Cardiac muscle cell (in vitro differentiated cells and primary cell): ENCODE data around the gene LNX2. TPM values are rescaled to one million over a fixed set of nuclear protein-coding genes. Genes with fewer than 3 reads are reported as not detected.

Source experiments
- DNase-seq, 2 donors: peaks; one replicate each; pipeline versions ENCODE4 v3.0.0 to v3.0.0-alpha.2; 2010 to 2017; ENCODE audit warnings: low read depth in 1 of 2, low spot score in 1 of 2
- H3K27ac ChIP-seq: fragments of 200-600 bp; sonication (generic); 2 replicates; pipeline ENCODE4 v1.5.1; 2016
- H3K27me3 ChIP-seq: fragments of 200-600 bp; sonication (generic); 2 replicates; pipeline ENCODE4 v1.6.0; 2016; ENCODE audit warnings: control low read depth
- H3K36me3 ChIP-seq: fragments of 200-600 bp; sonication (generic); 2 replicates; pipeline ENCODE4 v1.5.1; 2016; ENCODE audit warnings: control low read depth
- H3K4me1 ChIP-seq: fragments of 200-600 bp; sonication (generic); 2 replicates; pipeline ENCODE4 v1.8.1; 2017; ENCODE audit warnings: low read depth, mild to moderate bottlenecking, mixed run types
- H3K4me3 ChIP-seq: fragments of 200-600 bp; sonication (generic); 2 replicates; pipeline ENCODE4 v1.5.1; 2016; ENCODE audit warnings: mild to moderate bottlenecking
- H3K9me3 ChIP-seq: fragments of 200-600 bp; sonication (generic); 2 replicates; pipeline ENCODE4 v1.5.1; 2017; ENCODE audit warnings: low read depth, mild to moderate bottlenecking, control low read depth
- CTCF ChIP-seq: IDR thresholded peaks from 2 replicates; pipeline ENCODE4 v1.5.1; 2012; ENCODE audit warnings: low read depth, mild to moderate bottlenecking, low read length
- polyA plus RNA-seq: library from polyadenylated mRNA; unstranded; fragments of >200 nt; fragmentation: Nextera tagmentation; extraction: Ambion mirVana; gene quantifications from 2 replicates; pipeline ENCODE4 v1.2.1, GENCODE V29; 2016
- total RNA-seq: library from RNA; depleted of rRNA; stranded (reverse); fragments of >200 nt; gene quantifications from 2 replicates; pipeline ENCODE4 v1.2.3, GENCODE V29; 2016

Gene LNX2
- total and polyA plus RNA-seq, 2 experiments from 2014 or later: 7.1 to 11.6 TPM

GRCh38 chr13:27622102-27622820 is 1.9 kb upstream of the LNX2 start:
- H3K9me3 ChIP-seq: no peaks in the 10 kb centered on the region
- peak; percentile 31 for TF ChIP-seq CTCF
- DNase-seq: peak in 1 of 2 donors; percentile 50

GRCh38 chr13:27621366-27622101 is 1.2 kb upstream of the LNX2 start, which contains the start of gene POLR1D:
Gene POLR1D (plus strand): TSS chr13:27621892. CDS start chr13:27621984, 92 bp downstream.
- peaks cover 23% of the 10 kb centered on the region for H3K4me1 ChIP-seq
- H3K4me3 ChIP-seq: peak within 1 kb of the TSS; percentile 53
- no peak for TF ChIP-seq CTCF
- H3K36me3 ChIP-seq: peaks cover 6% of the 10 kb centered on the region
- no peaks in the 10 kb centered on the region for H3K27me3 ChIP-seq
- H3K27ac ChIP-seq: peak within 1 kb of the TSS; percentile 81
- no peaks in the 10 kb centered on the region for H3K9me3 ChIP-seq
- peak; percentile 77 to 89 for DNase-seq

More at GRCh38 chr13:27622102-27622820, 1.9 kb upstream of the LNX2 start:
- peak overlapping the region; percentile 78 for H3K27ac ChIP-seq
- no peaks in the 10 kb centered on the region for H3K27me3 ChIP-seq
- H3K4me1 ChIP-seq: peaks cover 23% of the 10 kb centered on the region
- peak overlapping the region; percentile 53 for H3K4me3 ChIP-seq
- peaks cover 6% of the 10 kb centered on the region for H3K36me3 ChIP-seq

- H3K4me3 ChIP-seq: peak overlapping the region; percentile 53
- H3K27ac ChIP-seq: peak overlapping the region; percentile 81
- H3K36me3 ChIP-seq: peaks cover 6% of the 10 kb centered on the region
- no peaks in the 10 kb centered on the region for H3K9me3 ChIP-seq
- no peak for TF ChIP-seq CTCF
- no peak for DNase-seq
- no peaks in the 10 kb centered on the region for H3K27me3 ChIP-seq
- peaks cover 23% of the 10 kb centered on the region for H3K4me1 ChIP-seq
Measured at GRCh38 chr13:27621116-27621365, 712 bp upstream of the LNX2 start.

- Histone ChIP-seq H3K27me3 (no peaks in the 10 kb centered on the region), H3K36me3 (peaks cover 6% of the 10 kb centered on the region), H3K4me3 (peak overlapping the region; percentile 53), H3K27ac (peak overlapping the region; percentile 83), H3K4me1 (peaks cover 23% of the 10 kb centered on the region), H3K9me3 (no peaks in the 10 kb centered on the region)
- peak; percentile 25 for TF ChIP-seq CTCF
- DNase-seq: peak in 1 of 2 donors; percentile 43
Measured at GRCh38 chr13:27619728-27620376, 477 bp downstream of the LNX2 start.

- H3K27ac ChIP-seq: peak overlapping the region; percentile 83
- no peaks in the 10 kb centered on the region for H3K27me3 ChIP-seq
- no peak for TF ChIP-seq CTCF
- H3K4me3 ChIP-seq: peak overlapping the region; percentile 53
- DNase-seq: peak in 1 of 2 donors; percentile 61
- H3K4me1 ChIP-seq: peaks cover 23% of the 10 kb centered on the region
- H3K36me3 ChIP-seq: peaks cover 6% of the 10 kb centered on the region
- H3K9me3 ChIP-seq: no peaks in the 10 kb centered on the region
Measured at GRCh38 chr13:27619093-27619727, 1.1 kb downstream of the LNX2 start.
